ENCODE measurements around the gene KRT6A.
"Not testable (repeated sequence)": the region's sequence is repeated elsewhere in the genome, so short reads cannot be mapped to it uniquely, and the experiment has no call there.

KRT6A gene

GRCh38 chr12:52515927-52516831 lies 23.1 kb upstream of the KRT6A start:
- Histone ChIP-seq H3K9me3 (ENCODE audit: insufficient read depth, low read depth, low read length) (peaks cover 1% of the 10 kb centered on the region; the same call in 1 of the 2 replicates), H3K27ac (ENCODE audit: low read length) (no peak overlapping the region), H3K4me3 (ENCODE audit: low read length) (no peak overlapping the region), H3K27me3 (ENCODE audit: insufficient read depth, low read length) (no peaks in the 10 kb centered on the region), H3K4me1 (ENCODE audit: insufficient read depth, low read length) (no peaks in the 10 kb centered on the region), H3K9ac (ENCODE audit: low read depth, low read length) (no peak overlapping the region), H3K36me3 (ENCODE audit: insufficient read depth, low read depth, low read length) (no peaks in the 10 kb centered on the region)

GRCh38 chr12:52515319-52515646 lies 22.2 kb upstream of the KRT6A start:
- H3K27ac ChIP-seq (ENCODE audit: low read length), result no peak overlapping the region

GRCh38 chr12:52514471-52515318 lies 21.6 kb upstream of the KRT6A start:
- Histone ChIP-seq H3K4me1 (ENCODE audit: insufficient read depth, low read length) (no peaks in the 10 kb centered on the region), H3K36me3 (ENCODE audit: insufficient read depth, low read depth, low read length) (no peaks in the 10 kb centered on the region), H3K9me3 (ENCODE audit: insufficient read depth, low read depth, low read length) (peaks cover 8% of the 10 kb centered on the region; the same call in 1 of the 2 replicates), H3K9ac (ENCODE audit: low read depth, low read length) (no peak overlapping the region), H3K4me3 (ENCODE audit: low read length) (no peak overlapping the region), H3K27me3 (ENCODE audit: insufficient read depth, low read length) (no peaks in the 10 kb centered on the region), H3K27ac (ENCODE audit: low read length) (no peak overlapping the region)

More at GRCh38 chr12:52515319-52515646, 22.2 kb upstream of the KRT6A start:
- no peaks in the 10 kb centered on the region for H3K36me3 ChIP-seq (ENCODE audit: insufficient read depth, low read depth, low read length)
- peaks cover 7% of the 10 kb centered on the region; the same call in 1 of the 2 replicates for H3K9me3 ChIP-seq (ENCODE audit: insufficient read depth, low read depth, low read length)
- no peak overlapping the region for H3K4me3 ChIP-seq (ENCODE audit: low read length)
- H3K4me1 ChIP-seq (ENCODE audit: insufficient read depth, low read length), result no peaks in the 10 kb centered on the region
- no peaks in the 10 kb centered on the region for H3K27me3 ChIP-seq (ENCODE audit: insufficient read depth, low read length)
- H3K9ac ChIP-seq (ENCODE audit: low read depth, low read length), result no peak overlapping the region

- Histone ChIP-seq H3K9me3 (ENCODE audit: insufficient read depth, low read depth, low read length) (peaks cover 8% of the 10 kb centered on the region; the same call in 1 of the 2 replicates), H3K4me3 (ENCODE audit: low read length) (no peak overlapping the region), H3K27me3 (ENCODE audit: insufficient read depth, low read length) (no peaks in the 10 kb centered on the region), H3K4me1 (ENCODE audit: insufficient read depth, low read length) (no peaks in the 10 kb centered on the region), H3K36me3 (ENCODE audit: insufficient read depth, low read depth, low read length) (no peaks in the 10 kb centered on the region), H3K9ac (ENCODE audit: low read depth, low read length) (no peak overlapping the region), H3K27ac (ENCODE audit: low read length) (no peak overlapping the region)
Observed at GRCh38 chr12:52513736-52514135, 20.7 kb upstream of the KRT6A start.

GRCh38 chr12:52508211-52508610 lies 15.2 kb upstream of the KRT6A start:
- H3K4me3 ChIP-seq (ENCODE audit: low read length), result no peak overlapping the region
- H3K36me3 ChIP-seq (ENCODE audit: insufficient read depth, low read depth, low read length), result no peaks in the 10 kb centered on the region
- H3K4me1 ChIP-seq (ENCODE audit: insufficient read depth, low read length), result no peaks in the 10 kb centered on the region
- no peaks in the 10 kb centered on the region for H3K27me3 ChIP-seq (ENCODE audit: insufficient read depth, low read length)
- H3K27ac ChIP-seq (ENCODE audit: low read length), result no peak overlapping the region
- peaks cover 8% of the 10 kb centered on the region; the same call in 1 of the 2 replicates for H3K9me3 ChIP-seq (ENCODE audit: insufficient read depth, low read depth, low read length)
- H3K9ac ChIP-seq (ENCODE audit: low read depth, low read length), result no peak overlapping the region

- Histone ChIP-seq H3K4me1 (ENCODE audit: insufficient read depth, low read length) (no peaks in the 10 kb centered on the region), H3K27ac (ENCODE audit: low read length) (no peak overlapping the region), H3K27me3 (ENCODE audit: insufficient read depth, low read length) (no peaks in the 10 kb centered on the region), H3K4me3 (ENCODE audit: low read length) (no peak overlapping the region), H3K9me3 (ENCODE audit: insufficient read depth, low read depth, low read length) (peaks cover 8% of the 10 kb centered on the region; the same call in 1 of the 2 replicates), H3K9ac (ENCODE audit: low read depth, low read length) (no peak overlapping the region), H3K36me3 (ENCODE audit: insufficient read depth, low read depth, low read length) (no peaks in the 10 kb centered on the region)
Observed at GRCh38 chr12:52506858-52507715, 14.0 kb upstream of the KRT6A start.

GRCh38 chr12:52502877-52503276 lies 9.8 kb upstream of the KRT6A start:
- Histone ChIP-seq H3K4me1 (ENCODE audit: insufficient read depth, low read length) (no peaks in the 10 kb centered on the region), H3K4me3 (ENCODE audit: low read length) (no peak overlapping the region), H3K27me3 (ENCODE audit: insufficient read depth, low read length) (no peaks in the 10 kb centered on the region), H3K27ac (ENCODE audit: low read length) (no peak overlapping the region), H3K36me3 (ENCODE audit: insufficient read depth, low read depth, low read length) (no peaks in the 10 kb centered on the region), H3K9ac (ENCODE audit: low read depth, low read length) (no peak overlapping the region), H3K9me3 (ENCODE audit: insufficient read depth, low read depth, low read length) (no peaks in the 10 kb centered on the region)

GRCh38 chr12:52501490-52501889 lies 8.4 kb upstream of the KRT6A start:
- Histone ChIP-seq H3K9me3 (ENCODE audit: insufficient read depth, low read depth, low read length) (no peaks in the 10 kb centered on the region), H3K27ac (ENCODE audit: low read length) (no peak overlapping the region), H3K36me3 (ENCODE audit: insufficient read depth, low read depth, low read length) (no peaks in the 10 kb centered on the region), H3K4me3 (ENCODE audit: low read length) (no peak overlapping the region), H3K27me3 (ENCODE audit: insufficient read depth, low read length) (no peaks in the 10 kb centered on the region), H3K9ac (ENCODE audit: low read depth, low read length) (no peak overlapping the region), H3K4me1 (ENCODE audit: insufficient read depth, low read length) (peaks cover 7% of the 10 kb centered on the region; the same call in 1 of the 2 replicates)

GRCh38 chr12:52500574-52500973 lies 7.5 kb upstream of the KRT6A start:
- H3K27ac ChIP-seq (ENCODE audit: low read length); H3K9ac ChIP-seq (ENCODE audit: low read depth, low read length); H3K36me3 ChIP-seq (ENCODE audit: insufficient read depth, low read depth, low read length); H3K4me3 ChIP-seq (ENCODE audit: low read length); H3K27me3 ChIP-seq (ENCODE audit: insufficient read depth, low read length); H3K9me3 ChIP-seq (ENCODE audit: insufficient read depth, low read depth, low read length): not testable (repeated sequence)
- peaks cover 15% of the 10 kb centered on the region; the same call in 1 of the 2 replicates for H3K4me1 ChIP-seq (ENCODE audit: insufficient read depth, low read length)

- Histone ChIP-seq H3K4me3 (ENCODE audit: low read length) (no peak overlapping the region), H3K9me3 (ENCODE audit: insufficient read depth, low read depth, low read length) (no peaks in the 10 kb centered on the region), H3K27me3 (ENCODE audit: insufficient read depth, low read length) (no peaks in the 10 kb centered on the region), H3K9ac (ENCODE audit: low read depth, low read length) (no peak overlapping the region), H3K4me1 (ENCODE audit: insufficient read depth, low read length) (peaks cover 21% of the 10 kb centered on the region; the same call in 1 of the 2 replicates), H3K27ac (ENCODE audit: low read length) (no peak overlapping the region), H3K36me3 (ENCODE audit: insufficient read depth, low read depth, low read length) (no peaks in the 10 kb centered on the region)
Observed at GRCh38 chr12:52499806-52500560, 6.9 kb upstream of the KRT6A start.
